Measurements from ENCODE around the gene EML4.

EML4 gene

DNA sequence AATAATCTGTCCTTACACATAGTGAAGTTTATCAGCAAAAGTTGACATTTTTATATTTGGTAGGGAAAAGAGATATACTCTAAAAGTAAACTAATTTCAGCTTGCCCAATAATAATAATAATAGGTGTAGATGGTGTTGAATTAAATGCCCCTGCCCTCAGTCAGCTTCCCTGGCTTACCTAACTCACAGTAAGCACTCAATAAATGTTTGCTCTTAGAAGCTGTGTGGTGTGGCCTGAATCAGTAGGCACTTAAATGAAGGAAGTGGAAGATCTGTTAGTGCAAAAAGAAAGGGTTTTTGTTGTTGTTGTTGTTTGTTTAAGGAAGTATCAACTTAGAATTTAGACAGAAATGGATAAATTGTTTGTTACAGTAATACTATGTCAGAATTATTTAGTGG, 36.2 kb downstream of the EML4 start:
- peaks cover 6% of the 10 kb centered on the region for H3K4me1 ChIP-seq (ENCODE audit: insufficient read depth, low read length, poor library complexity, severe bottlenecking)
- H3K4me3 ChIP-seq (ENCODE audit: low read length, poor library complexity, severe bottlenecking): no peak overlapping the region
- H3K4me2 ChIP-seq (ENCODE audit: low read depth, low read length, poor library complexity, severe bottlenecking): no peak overlapping the region
- H3F3A ChIP-seq (ENCODE audit: low read depth): no peaks in the 10 kb centered on the region
- no peaks in the 10 kb centered on the region for H3K9me2 ChIP-seq (replicated peaks; ENCODE audit: low read depth, low read length)
- no peak for TF ChIP-seq EZH2phosphoT487 (IDR thresholded peaks at IDR 0.05; ENCODE audit: borderline replicate concordance)
- TF ChIP-seq, protein P1, sequence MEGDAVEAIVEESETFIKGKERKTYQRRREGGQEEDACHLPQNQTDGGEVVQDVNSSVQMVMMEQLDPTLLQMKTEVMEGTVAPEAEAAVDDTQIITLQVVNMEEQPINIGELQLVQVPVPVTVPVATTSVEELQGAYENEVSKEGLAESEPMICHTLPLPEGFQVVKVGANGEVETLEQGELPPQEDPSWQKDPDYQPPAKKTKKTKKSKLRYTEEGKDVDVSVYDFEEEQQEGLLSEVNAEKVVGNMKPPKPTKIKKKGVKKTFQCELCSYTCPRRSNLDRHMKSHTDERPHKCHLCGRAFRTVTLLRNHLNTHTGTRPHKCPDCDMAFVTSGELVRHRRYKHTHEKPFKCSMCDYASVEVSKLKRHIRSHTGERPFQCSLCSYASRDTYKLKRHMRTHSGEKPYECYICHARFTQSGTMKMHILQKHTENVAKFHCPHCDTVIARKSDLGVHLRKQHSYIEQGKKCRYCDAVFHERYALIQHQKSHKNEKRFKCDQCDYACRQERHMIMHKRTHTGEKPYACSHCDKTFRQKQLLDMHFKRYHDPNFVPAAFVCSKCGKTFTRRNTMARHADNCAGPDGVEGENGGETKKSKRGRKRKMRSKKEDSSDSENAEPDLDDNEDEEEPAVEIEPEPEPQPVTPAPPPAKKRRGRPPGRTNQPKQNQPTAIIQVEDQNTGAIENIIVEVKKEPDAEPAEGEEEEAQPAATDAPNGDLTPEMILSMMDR (conservative IDR thresholded peaks at IDR 0.05; ENCODE audit: low read length): no peak
- H4K20me1 ChIP-seq (ENCODE audit: insufficient read depth, low read length, poor library complexity, severe bottlenecking): peaks cover 4% of the 10 kb centered on the region
- no peaks in the 10 kb centered on the region for H3K36me3 ChIP-seq (ENCODE audit: insufficient read depth, low read length)
- H3K9ac ChIP-seq (ENCODE audit: low read depth, low read length, poor library complexity, severe bottlenecking): no peak overlapping the region
- H3K79me2 ChIP-seq (ENCODE audit: insufficient read depth, low read length): peaks cover 52% of the 10 kb centered on the region
- H3K27me3 ChIP-seq (ENCODE audit: insufficient read depth, low read length, poor library complexity, severe bottlenecking): no peaks in the 10 kb centered on the region
- no peaks in the 10 kb centered on the region for H3K9me3 ChIP-seq (ENCODE audit: insufficient read depth, low read depth, low read length)
- no peak overlapping the region for H2AFZ ChIP-seq (ENCODE audit: low read length)

DNA sequence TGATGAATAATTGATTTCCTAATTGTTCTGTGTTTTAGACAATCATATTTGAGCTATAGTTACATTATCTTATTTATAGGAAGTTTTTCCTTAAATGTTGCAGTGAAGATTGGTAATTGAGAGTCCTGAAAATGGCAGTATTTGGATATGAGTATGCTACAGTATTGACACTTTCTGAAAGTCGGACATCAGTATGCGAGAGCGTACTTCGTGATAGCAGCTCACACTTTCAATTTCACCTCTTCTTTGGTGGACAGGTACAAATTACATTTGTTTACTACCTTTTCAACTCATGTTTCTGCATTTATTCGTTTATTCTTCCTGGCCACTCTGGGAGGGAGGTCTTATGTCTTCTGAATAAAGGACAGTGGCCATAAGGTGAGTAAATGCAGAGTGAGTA, 38.7 kb downstream of the EML4 start:
- no peak overlapping the region for H3K4me2 ChIP-seq (ENCODE audit: low read depth, low read length, poor library complexity, severe bottlenecking)
- no peak overlapping the region for H3K4me3 ChIP-seq (ENCODE audit: low read length, poor library complexity, severe bottlenecking)
- peaks cover 4% of the 10 kb centered on the region for H4K20me1 ChIP-seq (ENCODE audit: insufficient read depth, low read length, poor library complexity, severe bottlenecking)
- H3K79me2 ChIP-seq (ENCODE audit: insufficient read depth, low read length): peaks cover 46% of the 10 kb centered on the region
- H3K9me3 ChIP-seq (ENCODE audit: insufficient read depth, low read depth, low read length): no peaks in the 10 kb centered on the region
- H3F3A ChIP-seq (ENCODE audit: low read depth): no peaks in the 10 kb centered on the region
- H3K9me2 ChIP-seq (replicated peaks; ENCODE audit: low read depth, low read length): no peaks in the 10 kb centered on the region
- no peaks in the 10 kb centered on the region for H3K27me3 ChIP-seq (ENCODE audit: insufficient read depth, low read length, poor library complexity, severe bottlenecking)
- no peaks in the 10 kb centered on the region for H3K4me1 ChIP-seq (ENCODE audit: insufficient read depth, low read length, poor library complexity, severe bottlenecking)
- no peak overlapping the region for H2AFZ ChIP-seq (ENCODE audit: low read length)
- H3K9ac ChIP-seq (ENCODE audit: low read depth, low read length, poor library complexity, severe bottlenecking): no peak overlapping the region
- no peak for TF ChIP-seq EZH2phosphoT487 (IDR thresholded peaks at IDR 0.05; ENCODE audit: borderline replicate concordance)
- TF ChIP-seq, protein P1 (conservative IDR thresholded peaks at IDR 0.05; ENCODE audit: low read length): no peak
- H3K36me3 ChIP-seq (ENCODE audit: insufficient read depth, low read length): no peaks in the 10 kb centered on the region

DNA sequence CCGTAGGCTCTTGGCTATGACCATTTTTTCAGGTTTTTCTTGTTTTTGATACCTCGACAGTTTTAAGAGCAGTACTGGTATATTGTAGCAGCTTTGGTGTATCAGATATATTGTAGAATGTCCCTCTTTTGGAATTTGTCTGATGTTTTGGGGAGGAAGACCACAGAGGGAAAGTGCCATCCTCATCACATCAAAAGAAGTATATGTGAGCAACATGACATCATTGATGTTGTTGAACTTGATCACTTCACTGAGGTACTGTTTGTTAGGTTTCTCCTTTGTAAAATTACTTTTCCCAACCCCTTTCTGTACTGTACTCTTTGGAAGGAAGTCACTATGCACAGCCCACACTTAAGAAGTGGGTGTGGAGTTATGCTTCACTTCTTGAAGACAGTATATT, 41.0 kb downstream of the EML4 start:
- TF ChIP-seq EZH2phosphoT487 (IDR thresholded peaks at IDR 0.05; ENCODE audit: borderline replicate concordance): no peak
- TF ChIP-seq, protein P1 (conservative IDR thresholded peaks at IDR 0.05; ENCODE audit: low read length): no peak
- Histone ChIP-seq H3K4me2 (ENCODE audit: low read depth, low read length, poor library complexity, severe bottlenecking) (no peak overlapping the region), H3K4me1 (ENCODE audit: insufficient read depth, low read length, poor library complexity, severe bottlenecking) (no peaks in the 10 kb centered on the region), H2AFZ (ENCODE audit: low read length) (no peak overlapping the region), H3K9ac (ENCODE audit: low read depth, low read length, poor library complexity, severe bottlenecking) (no peak overlapping the region), H3K4me3 (ENCODE audit: low read length, poor library complexity, severe bottlenecking) (no peak overlapping the region), H3K27me3 (ENCODE audit: insufficient read depth, low read length, poor library complexity, severe bottlenecking) (no peaks in the 10 kb centered on the region), H3K79me2 (ENCODE audit: insufficient read depth, low read length) (peaks cover 47% of the 10 kb centered on the region; the same call in 1 of the 2 replicates), H3K9me2 (replicated peaks; ENCODE audit: low read depth, low read length) (no peaks in the 10 kb centered on the region), H3F3A (ENCODE audit: low read depth) (no peaks in the 10 kb centered on the region), H3K9me3 (ENCODE audit: insufficient read depth, low read depth, low read length) (no peaks in the 10 kb centered on the region), H4K20me1 (ENCODE audit: insufficient read depth, low read length, poor library complexity, severe bottlenecking) (peaks cover 4% of the 10 kb centered on the region), H3K36me3 (ENCODE audit: insufficient read depth, low read length) (no peaks in the 10 kb centered on the region)
